Inflammatory macrophage treated with lipopolysaccharide for 1 hour (primary cell): ENCODE measurements around the gene AMOTL1.
"Not testable (repeated sequence)": the region's sequence is repeated elsewhere in the genome, so short reads cannot be mapped to it uniquely, and the experiment has no call there.

ENCODE experiments used
- DNase-seq, 2 donors: peaks; one replicate each; pipeline ENCODE4 v3.0.0-alpha.2; 2020 to 2022

The AMOTL1 gene

GRCh38 chr11:94825481-94825880 lies 57.3 kb downstream of the AMOTL1 start:
- DNase-seq = no peak

DNA sequence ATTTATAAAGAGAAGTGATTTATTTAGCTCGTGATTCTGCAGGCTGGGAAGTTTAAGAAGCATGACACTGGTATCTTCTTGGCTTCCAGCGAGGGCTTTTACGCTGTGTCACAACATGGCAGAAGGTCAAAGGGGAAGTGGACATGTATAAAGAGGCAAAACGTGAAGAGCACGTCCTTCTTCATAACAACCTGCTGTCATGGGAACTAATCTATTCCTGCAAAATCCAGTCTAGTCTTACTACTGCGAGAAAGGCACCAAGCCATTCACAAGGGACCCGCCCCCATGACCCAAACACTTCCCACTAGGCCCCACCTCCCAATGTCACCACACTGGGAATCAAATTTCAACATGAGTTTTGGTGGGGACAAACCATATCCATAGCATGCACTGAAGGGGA lies 58.3 kb downstream of the AMOTL1 start:
- DNase-seq = no peak

- no peak for DNase-seq
Observed at GRCh38 chr11:94828088-94828487, 59.9 kb downstream of the AMOTL1 start.

- no peak for DNase-seq
Observed at GRCh38 chr11:94830722-94831510, 62.8 kb downstream of the AMOTL1 start.

- no peak for DNase-seq
Observed at GRCh38 chr11:94831529-94831928, 63.4 kb downstream of the AMOTL1 start.

DNA sequence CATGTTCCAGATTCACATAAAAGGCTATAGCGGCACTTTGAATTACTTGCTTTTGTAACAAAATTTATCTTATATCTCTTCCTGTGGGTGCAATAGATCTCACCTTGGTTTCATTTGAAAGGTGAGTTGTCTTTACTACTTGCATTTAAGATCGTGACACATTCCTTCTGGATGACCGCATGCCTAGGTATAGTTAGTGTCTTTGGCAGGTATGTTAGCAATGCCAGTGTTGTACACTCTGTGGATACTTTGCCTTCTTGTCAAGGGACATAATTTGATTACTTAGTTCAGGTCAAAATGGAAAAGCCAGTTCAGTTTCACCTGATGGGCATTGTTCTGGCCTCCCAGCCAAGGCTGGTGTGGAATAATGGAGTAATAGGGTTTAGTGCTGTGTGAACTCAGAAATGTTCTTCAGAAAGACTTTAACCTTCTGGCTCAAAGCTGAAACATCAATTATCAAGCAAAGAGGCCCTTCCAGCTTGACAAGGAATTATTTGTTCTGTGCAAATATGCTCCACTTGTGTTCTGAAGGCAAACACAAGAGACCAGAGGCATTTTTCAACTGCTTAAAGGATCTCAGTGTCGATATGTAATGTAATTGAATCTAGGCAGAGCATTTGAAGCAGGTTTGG lies 64.6 kb downstream of the AMOTL1 start:
- no peak for DNase-seq

- DNase-seq = no peak
Observed at GRCh38 chr11:94834911-94835593, 66.9 kb downstream of the AMOTL1 start.

GRCh38 chr11:94835594-94835927 lies 67.4 kb downstream of the AMOTL1 start:
- no peak for DNase-seq

DNA sequence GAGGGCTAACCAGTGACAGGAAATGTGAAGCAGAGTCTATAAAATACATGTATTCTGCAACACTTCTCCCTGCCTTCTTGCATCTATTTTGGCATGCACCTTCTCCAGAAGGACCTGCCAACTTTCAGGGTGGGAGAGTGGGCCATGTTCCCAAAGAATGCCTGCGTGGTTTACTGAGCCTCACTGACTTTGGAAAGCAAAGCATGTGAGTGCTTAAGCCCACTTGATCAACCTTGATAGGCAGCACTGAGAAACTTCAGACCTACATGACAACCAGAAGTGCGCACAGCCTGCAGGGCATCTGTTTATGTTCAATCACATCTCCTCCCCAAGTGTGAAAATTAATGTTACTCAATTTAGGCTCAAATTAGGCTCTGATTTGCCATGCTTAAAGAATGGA lies 69.2 kb downstream of the AMOTL1 start:
- DNase-seq = no peak

DNA sequence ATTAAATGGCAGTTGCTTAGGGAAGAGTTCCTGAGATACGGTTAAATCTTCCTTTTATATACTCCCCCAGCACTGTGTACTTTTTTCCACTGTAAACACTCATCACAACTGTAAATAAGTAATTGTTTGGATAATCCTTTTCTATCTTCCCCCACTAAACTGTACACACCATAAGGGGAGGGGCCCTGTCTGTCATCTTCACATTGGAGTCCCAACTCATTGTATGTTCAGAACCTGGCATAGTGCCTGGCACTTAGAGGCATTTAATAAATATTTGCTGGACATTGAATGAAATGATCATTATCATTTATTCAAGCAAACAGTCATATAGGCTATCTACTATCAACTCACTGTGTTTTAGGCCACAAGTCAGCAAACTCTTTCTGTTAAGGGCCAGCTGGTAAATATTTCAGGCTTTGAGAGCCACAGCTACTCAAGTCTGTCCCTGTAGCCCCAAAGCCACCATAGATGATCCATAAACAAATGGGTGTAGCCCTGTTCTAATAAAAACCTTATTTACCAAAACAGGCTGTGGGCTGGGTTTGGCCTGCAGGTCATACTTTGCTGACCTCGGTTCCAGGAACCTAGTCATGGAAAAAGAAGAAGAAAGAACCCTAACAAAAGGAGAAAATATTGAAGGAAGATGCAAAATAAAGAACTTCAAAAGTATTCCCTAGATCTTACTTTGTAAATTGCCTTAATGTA lies 70.0 kb downstream of the AMOTL1 start:
- no peak for DNase-seq

- no peak for DNase-seq
Observed at GRCh38 chr11:94840209-94840608, 72.1 kb downstream of the AMOTL1 start.

GRCh38 chr11:94844031-94844430 lies 75.9 kb downstream of the AMOTL1 start:
- no peak for DNase-seq

DNA sequence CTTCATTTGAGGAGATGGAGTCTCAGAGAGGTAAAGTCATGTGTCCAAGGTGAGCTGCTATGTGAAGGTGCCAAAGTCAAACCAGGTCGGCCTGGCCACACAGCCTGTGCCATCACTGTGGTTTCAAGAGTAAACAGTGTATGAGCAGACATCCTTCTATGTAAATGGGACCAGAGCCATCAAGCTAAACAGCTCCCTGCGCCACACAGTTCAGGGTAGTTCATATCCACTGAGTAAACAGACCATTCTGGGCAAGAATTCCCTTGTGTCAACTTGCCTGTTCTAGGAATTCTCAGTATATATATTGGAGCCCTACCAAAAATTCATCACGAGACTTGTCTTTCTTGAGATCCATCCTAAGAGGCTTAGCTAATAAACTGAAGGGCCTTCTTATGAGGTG lies 77.5 kb downstream of the AMOTL1 start:
- DNase-seq = no peak

DNA sequence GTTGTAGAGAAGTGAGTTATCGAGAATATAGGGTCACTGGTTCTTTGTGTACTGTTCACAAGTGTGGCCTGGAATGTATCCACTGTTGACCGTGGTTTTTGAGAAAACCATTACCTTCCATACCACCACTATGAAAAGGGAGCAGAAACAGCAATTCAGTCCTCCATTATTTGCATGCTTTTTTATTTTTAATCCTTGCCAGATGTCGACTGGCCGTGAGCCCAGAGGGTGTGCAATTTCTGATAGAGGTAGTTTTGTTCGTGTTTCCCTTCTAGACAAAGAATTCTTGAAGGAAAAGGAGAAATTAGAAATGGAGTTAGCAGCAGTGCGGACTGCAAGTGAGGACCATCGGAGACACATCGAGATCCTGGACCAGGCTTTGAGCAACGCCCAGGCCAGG lies 81.7 kb downstream of the AMOTL1 start:
- DNase-seq = no peak

- no peak for DNase-seq
Observed at GRCh38 chr11:94851864-94852636, 83.9 kb downstream of the AMOTL1 start.

- DNase-seq = not testable (repeated sequence)
Observed at GRCh38 chr11:94853288-94853687, 85.1 kb downstream of the AMOTL1 start.

DNA sequence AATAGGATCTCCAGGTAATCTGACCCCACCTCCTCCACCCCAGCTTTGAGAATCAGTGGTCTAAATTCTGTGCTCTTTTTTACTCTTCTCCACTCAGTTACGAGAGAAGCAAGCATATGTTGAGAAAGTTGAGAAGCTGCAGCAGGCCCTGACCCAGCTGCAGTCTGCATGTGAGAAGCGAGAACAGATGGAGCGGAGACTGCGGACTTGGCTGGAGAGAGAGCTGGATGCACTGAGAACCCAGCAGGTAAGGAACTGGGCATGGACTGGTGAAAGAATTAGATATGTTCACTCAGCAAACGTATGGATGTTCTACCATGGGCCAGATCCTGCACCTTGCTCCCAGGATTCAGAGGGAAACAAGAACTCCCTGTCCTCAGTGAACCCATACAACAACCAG lies 85.7 kb downstream of the AMOTL1 start:
- no peak for DNase-seq

DNA sequence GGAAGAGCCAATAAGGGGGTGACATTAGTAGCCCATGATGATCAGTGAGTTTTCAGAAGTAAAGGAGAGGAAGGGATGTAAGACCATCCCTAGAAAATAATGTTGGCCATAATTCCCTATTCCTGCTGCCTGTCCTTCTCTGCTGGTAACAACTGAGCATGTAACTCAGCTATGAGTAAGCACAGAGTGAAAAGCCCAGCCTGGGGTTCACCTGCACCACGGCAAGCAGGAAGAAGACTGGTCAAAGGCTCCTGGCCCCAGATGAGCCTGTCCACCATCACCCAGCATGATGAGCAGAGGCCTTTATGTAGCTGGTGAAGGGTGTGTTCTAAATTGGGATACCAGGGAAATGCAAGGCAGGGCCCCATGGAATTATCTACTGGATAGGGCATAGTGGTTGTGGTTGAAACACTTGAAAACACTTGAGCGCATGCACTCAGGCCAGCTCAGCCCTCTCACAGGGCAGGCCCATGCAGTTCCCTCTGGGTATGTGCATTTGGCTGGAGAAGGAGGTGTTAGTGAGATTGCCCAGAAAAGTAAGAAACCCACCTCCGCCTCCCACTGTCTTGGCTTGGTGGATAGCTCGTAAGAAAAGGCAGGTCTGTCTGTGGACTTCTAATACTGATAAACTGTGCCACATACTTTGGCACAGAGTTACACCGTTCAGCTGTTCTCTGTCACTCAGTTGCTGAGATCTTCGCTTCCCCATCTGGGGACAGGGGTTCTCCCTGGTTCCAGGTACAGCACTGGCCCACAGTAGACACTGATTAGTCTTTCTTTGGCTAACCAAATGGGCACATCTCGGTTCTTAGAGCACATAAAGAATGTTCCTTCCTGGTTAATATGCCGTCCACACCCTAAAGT lies 86.8 kb downstream of the AMOTL1 start:
- DNase-seq = no peak

DNA sequence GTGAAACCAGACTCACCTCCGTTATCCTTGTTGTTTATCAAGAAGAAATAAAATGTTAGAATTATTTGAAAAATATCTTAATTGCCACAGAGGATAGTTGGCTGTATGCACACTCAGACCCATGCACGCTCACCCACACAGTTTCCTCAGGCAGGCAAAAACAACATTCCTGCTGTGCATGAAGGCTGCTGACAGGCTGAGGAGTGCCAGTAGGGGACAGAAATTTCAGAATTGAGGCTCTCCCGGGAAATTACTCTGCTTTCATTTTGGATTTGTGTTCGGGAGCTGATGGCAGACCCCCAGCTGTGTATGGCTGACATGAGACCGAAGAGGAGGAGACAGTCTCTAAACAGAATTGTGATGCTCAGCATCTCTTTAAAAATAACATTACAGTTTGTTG lies 87.5 kb downstream of the AMOTL1 start:
- DNase-seq = no peak

- no peak for DNase-seq
Observed at GRCh38 chr11:94856443-94856842, 88.3 kb downstream of the AMOTL1 start.

- no peak for DNase-seq
Observed at GRCh38 chr11:94857337-94857736, 89.2 kb downstream of the AMOTL1 start.
